Right ventricle myocardium superior (tissue), 1 donor: ENCODE measurements around the gene SHISA8. TPM values are rescaled to one million over a fixed set of nuclear protein-coding genes. Genes with fewer than 3 reads are reported as not detected.
"Not testable (repeated sequence)": the region's sequence is repeated elsewhere in the genome, so short reads cannot be mapped to it uniquely, and the experiment has no call there.

Experiments
- ATAC-seq: fragments of 200-7000 bp; cut with Tn5 transposase; one replicate; pipeline ENCODE4 v1.9.1; 2020; ENCODE audit warnings: mild to moderate bottlenecking; ENCODE audit not compliant: poor library complexity
- DNase-seq: peaks from one replicate; pipeline ENCODE4 v3.0.0-alpha.2; 2020
- intact Hi-C: fragments of 100-400 bp; cut with DNase I; formaldehyde crosslinking; loops from one replicate; pipeline ENCODE4 v1.11.2; 2022
- microRNA-seq: library from miRNA; unstranded; fragments of <30 nt; microRNA quantifications from one replicate; pipeline ENCODE4 v1.2.0, GENCODE V29; 2020
- total RNA-seq: library from RNA; stranded (reverse); fragmentation: NEBNext Ultra II Directional; extraction: Animal tissue kit (Norgen Biotek cat#: 25700); gene quantifications from one replicate; pipeline ENCODE4 v1.2.1, GENCODE V29; 2021
- donor health status: DM: no; HTN: yes; CAD: no; lungs with severe emphysema.

SHISA8 gene
- total RNA-seq, 1 donor from 2014 or later = 6.4 TPM

DNA sequence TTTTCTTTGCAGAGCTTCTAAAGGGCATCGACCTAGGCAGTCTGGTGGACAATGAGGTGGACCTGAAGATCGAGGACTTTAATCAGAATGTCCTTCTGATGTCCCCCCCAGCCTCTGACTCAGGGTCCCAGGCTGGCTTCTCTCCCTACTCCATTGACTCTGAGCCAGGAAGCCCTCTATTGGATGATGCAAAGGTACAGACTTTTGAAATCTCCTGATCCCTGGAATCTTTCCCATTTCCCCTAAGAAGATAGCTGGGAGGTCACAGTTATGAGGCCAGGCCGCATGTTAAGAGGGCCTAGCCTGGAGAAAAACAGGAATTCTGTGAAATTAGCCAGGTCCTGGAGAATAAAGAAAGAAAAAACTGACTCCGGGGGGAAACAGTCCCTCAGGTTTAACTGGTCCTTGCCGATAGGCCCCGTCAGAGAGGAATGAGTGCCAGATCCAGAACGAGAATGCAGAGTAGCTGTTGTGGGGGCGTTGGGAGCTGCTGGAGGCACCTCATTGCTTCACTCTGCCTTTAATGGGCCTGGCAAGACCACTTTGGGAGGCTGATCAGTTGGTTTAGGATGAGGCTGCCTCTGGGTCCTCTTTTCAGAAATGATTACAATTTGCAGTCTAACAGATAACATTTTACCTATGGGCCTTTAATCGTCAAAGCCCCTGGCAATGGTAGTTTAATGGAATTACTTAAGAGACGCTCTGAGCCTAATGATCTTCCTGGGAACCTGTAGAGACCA is 39.2 kb downstream of the SHISA8 start:
- intact Hi-C loops = no loop called here
- ATAC-seq = no peak
- DNase-seq = no peak

DNA sequence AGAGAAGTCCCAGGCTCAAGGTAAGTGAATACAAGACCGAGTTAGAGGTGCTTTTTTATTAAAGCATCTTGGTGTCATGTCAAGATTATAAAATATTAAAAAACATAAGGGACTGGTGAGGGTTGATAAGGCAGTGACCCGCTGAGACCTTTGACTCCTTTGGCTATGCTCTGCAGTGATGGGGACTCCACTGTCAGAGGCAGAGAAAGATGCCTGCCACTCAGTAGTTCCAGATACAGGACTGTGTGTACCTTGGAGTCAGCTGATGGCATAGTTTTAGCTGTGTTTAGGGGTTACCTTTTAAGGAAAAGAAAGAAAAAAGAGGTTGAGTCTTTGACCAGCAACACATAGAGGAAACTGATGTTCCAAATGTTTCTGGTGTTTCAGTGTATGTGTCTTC is 40.8 kb downstream of the SHISA8 start:
- intact Hi-C loops = no loop called here
- DNase-seq (no peak), ATAC-seq (peak; percentile 62)

DNA sequence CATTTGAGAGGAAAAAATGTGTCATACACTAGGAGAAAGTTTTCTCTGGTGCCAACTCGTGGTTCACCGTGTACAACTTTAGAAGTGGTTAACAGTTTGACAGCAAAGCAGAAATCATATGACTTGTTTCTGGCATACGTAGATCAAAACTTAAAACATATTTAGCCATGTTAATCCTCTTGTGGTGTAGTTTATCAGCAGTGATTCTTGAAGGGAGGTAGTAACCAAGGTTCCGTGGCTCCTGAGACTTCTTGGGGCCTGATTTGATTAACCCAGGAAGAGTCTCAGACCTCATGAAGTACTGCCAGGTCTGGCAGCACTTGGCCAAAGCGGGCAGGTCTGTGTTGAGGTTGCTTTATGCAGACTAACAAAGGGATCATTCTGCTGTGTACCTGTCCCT is 41.5 kb downstream of the SHISA8 start:
- intact Hi-C loops = no loop called here
- ATAC-seq (peak; percentile 65), DNase-seq (no peak)

- no peak for ATAC-seq
- intact Hi-C loops = no loop called here
Observed at GRCh38 chr22:41870786-41871185, 44.1 kb downstream of the SHISA8 start.

GRCh38 chr22:41870081-41870480 is 44.8 kb downstream of the SHISA8 start:
- ATAC-seq = not testable (repeated sequence)

More at GRCh38 chr22:41870786-41871185, 44.1 kb downstream of the SHISA8 start:
- no peak for DNase-seq

DNA sequence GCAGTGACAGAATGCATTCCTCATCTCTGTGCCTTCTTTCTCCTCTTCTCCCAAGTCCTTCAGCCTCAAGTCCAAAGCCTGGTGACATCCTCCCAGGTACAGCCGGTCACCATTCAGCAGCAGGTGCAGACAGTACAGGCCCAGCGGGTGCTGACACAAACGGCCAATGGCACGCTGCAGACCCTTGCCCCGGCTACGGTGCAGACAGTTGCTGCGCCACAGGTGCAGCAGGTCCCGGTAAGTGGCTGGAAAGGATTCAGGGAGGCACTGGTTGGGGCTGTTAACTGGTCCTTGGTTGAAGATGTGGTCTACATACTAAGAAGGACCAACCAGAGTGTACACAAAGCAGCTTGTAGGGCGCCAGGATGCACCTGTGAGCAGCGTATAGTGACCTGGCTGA is 46.3 kb downstream of the SHISA8 start:
- no peak for DNase-seq
- intact Hi-C loops = no loop called here

More at GRCh38 chr22:41870081-41870480, 44.8 kb downstream of the SHISA8 start:
- DNase-seq, intact Hi-C loops: not testable (repeated sequence)

DNA sequence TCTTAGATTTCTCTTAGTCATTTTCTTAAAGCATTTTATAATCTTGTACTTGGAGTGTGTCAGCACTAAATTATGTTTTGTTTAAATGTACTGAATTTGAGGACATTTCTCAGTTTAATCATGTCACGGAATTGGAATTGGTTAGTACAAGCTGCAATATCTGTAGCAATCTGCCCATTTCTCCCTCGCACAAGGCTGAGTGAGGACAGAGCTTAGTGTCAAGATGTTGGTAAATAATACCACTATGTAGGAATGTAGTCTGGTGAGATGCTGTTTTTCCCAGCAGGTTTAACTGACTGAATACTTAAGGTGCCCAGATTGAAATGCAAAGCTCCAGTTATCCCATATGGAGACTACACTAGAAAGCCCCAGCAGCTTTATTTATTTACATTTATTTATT is 51.4 kb downstream of the SHISA8 start:
- DNase-seq (no peak), ATAC-seq (no peak)
- intact Hi-C loops = no loop called here

More for the DNA sequence above, 46.3 kb downstream of the SHISA8 start:
- ATAC-seq = no peak

DNA sequence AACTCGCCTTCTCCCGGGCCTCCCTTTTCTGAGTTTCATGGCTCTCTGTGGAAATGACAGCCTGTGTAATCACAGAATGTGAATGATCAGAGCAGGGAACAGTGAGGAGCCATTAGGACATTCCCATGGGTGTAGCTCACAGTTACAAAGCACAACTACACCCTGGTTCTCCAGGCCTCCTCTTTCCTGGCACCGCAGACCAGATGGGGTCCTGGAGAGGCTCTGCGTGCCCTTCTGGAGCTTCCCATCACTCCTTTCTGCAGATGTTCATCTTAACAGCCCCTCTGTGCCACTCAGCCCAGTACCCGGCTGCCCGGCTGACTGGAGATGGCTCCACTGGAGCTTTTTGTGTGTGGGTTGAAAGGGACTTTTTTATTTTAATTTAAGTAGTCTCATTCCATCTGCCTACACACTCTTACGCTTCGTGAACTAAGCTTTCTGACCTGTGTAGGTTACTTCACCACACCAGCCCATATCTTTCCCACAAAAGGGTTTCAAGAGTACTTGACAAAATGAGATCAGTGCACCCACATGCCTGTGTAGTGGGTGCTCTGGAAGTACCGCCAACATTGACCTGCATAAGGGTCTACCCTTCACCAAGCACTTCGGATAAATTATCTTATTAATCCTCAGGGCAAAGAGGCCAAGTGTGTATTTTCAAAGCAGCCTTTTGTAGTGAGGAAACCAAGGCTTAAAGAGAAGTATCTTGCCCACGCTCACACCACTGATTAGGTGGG is 52.2 kb downstream of the SHISA8 start:
- no peak for DNase-seq
- intact Hi-C loops = no loop called here
- ATAC-seq = peak; percentile 28

DNA sequence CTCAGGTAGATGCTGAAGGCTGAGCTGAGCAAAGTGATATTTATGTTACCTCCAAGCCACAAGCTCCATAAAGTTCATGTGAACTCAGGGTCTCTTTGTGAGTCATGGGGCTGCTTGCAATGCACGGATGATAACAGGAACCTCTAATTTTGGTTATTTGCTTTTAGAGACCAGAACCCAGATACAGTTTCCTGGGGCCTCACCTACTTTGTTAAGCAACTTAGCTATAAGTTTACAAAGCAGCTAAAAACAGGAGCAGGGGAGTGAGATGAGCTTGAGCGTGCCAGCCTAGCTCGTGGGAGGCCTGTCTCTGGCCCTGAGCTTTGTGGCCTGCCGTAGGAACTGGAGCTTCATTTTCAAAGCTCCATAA is 52.7 kb downstream of the SHISA8 start:
- intact Hi-C loops = no loop called here
- peak; percentile 15 for ATAC-seq
- DNase-seq = no peak

Small RNA genes lying within 50 kb of the gene (microRNA-seq; reads per million reads assigned to microRNA genes)
- 91.2 reads per million, percentile 52 among the genes with 10 or more reads in this experiment for gene MIR33A

Other genes starting within 250 kb of the SHISA8 start
- 193 TPM for gene SNU13, start 226.2 kb downstream of the SHISA8 start, total RNA-seq
- not detected for gene MEI1, start 215.6 kb downstream of the SHISA8 start, total RNA-seq
- 4.0 TPM for gene CCDC134, start 114.4 kb downstream of the SHISA8 start, total RNA-seq
- gene SREBF2, start 82.0 kb downstream of the SHISA8 start, total RNA-seq = 75.2 TPM
- 1.2 TPM for gene TNFRSF13C, start 11.7 kb upstream of the SHISA8 start, total RNA-seq
- 0.59 TPM for gene CENPM, start 32.1 kb upstream of the SHISA8 start, total RNA-seq
- 0.08 TPM for gene SEPTIN3, start 54.4 kb upstream of the SHISA8 start, total RNA-seq
- 0.16 TPM for gene WBP2NL, start 83.7 kb upstream of the SHISA8 start, total RNA-seq
- gene NAGA, start 155.7 kb upstream of the SHISA8 start, total RNA-seq = 11.8 TPM
- 4.2 TPM for gene PHETA2, start 159.2 kb upstream of the SHISA8 start, total RNA-seq
- gene SMDT1, start 164.6 kb upstream of the SHISA8 start, total RNA-seq = 179 TPM
- 298 TPM for gene NDUFA6, start 175.7 kb upstream of the SHISA8 start, total RNA-seq
- not detected for gene CYP2D6, start 215.7 kb upstream of the SHISA8 start, total RNA-seq